B cell (primary cell): Measurements from ENCODE around the gene CTDP1. TPM values are rescaled to one million over a fixed set of nuclear protein-coding genes. Genes with fewer than 3 reads are reported as not detected.
A peak's percentile ranks its signal among the peaks of the same experiment; 100 is the strongest.

Experiments used
- ATAC-seq: fragments of 200-7000 bp; cut with Tn5 transposase; one replicate; pipeline ENCODE4 v1.10.0; 2021; ENCODE audit warnings: low read depth, mild to moderate bottlenecking, moderate number of reproducible peaks, moderate library complexity
- CTCF ChIA-PET: fragments of 350-600 bp; sonication (Branson Sonifier 250); formaldehyde crosslinking; loops from one replicate; lab custom pipeline; 2021; ENCODE audit warnings: antibody characterized with exemption, inconsistent platforms; lab: Charles Lee
- POLR2A ChIA-PET: fragments of 350-600 bp; sonication (Branson Sonifier 250); formaldehyde crosslinking; loops from one replicate; lab custom pipeline; 2021; ENCODE audit warnings: antibody characterized with exemption; lab: Charles Lee
- DNase-seq: peaks from one replicate; pipeline ENCODE4 v3.0.0; 2013
- H2AFZ ChIP-seq: 2 replicates; pipeline ENCODE4 v1.6.1; 2012; ENCODE audit warnings: mild to moderate bottlenecking, low read depth, low read length; ENCODE audit not compliant: insufficient read depth, poor library complexity, severe bottlenecking
- H3K27ac ChIP-seq, 2 donors: 1 replicate in 1 of 2; 2 replicates in 1 of 2; pipeline ENCODE4 v1.5.1; 2012 to 2013; ENCODE audit warnings: low read length in 2 of 2, mild to moderate bottlenecking in 2 of 2, moderate library complexity in 1 of 2
- H3K27me3 ChIP-seq, 4 experiments: fragments of 200-600 bp in 1 of 4; sonication (generic) in 1 of 4; replicated peaks in 1 of 4; 1 replicate in 2 of 4; 2 replicates in 2 of 4; pipeline versions ENCODE4 v1.6.1 to v1.7.0; 2013 to 2016; ENCODE audit warnings: low read length in 3 of 4, mild to moderate bottlenecking in 2 of 4, mixed read lengths in 1 of 4, moderate library complexity in 1 of 4; ENCODE audit not compliant: insufficient read depth in 4 of 4, control insufficient read depth in 3 of 4; ENCODE audit errors: control extremely low read depth in 1 of 4
- H3K36me3 ChIP-seq, 2 experiments: replicated peaks in 1 of 2; 1 replicate in 1 of 2; 2 replicates in 1 of 2; pipeline versions ENCODE4 v1.6.1 to v1.7.1; 2013; ENCODE audit warnings: low read length in 1 of 2; ENCODE audit not compliant: insufficient read depth in 2 of 2, control insufficient read depth in 1 of 2; ENCODE audit errors: control extremely low read depth in 1 of 2, extremely low read depth in 1 of 2
- H3K4me1 ChIP-seq, 2 donors: fragments of 200-600 bp in 1 of 2; sonication (generic) in 1 of 2; 1 replicate in 1 of 2; 2 replicates in 1 of 2; pipeline versions ENCODE4 v1.5.1 to v1.6.1; 2013 to 2017; ENCODE audit warnings: low read length in 2 of 2; ENCODE audit not compliant: control insufficient read depth in 2 of 2, insufficient read depth in 2 of 2
- H3K4me2 ChIP-seq: replicated peaks from 2 replicates; pipeline ENCODE3; 2012; ENCODE audit warnings: mild to moderate bottlenecking, low read depth, low read length; ENCODE audit not compliant: poor library complexity, severe bottlenecking
- H3K4me3 ChIP-seq, 5 experiments: fragments of 200-600 bp in 1 of 5; sonication (generic) in 1 of 5; 1 replicate in 3 of 5; 2 replicates in 2 of 5; pipeline versions ENCODE4 v1.5.1 to v1.7.0; 2011 to 2016; ENCODE audit warnings: low read length in 4 of 5, mild to moderate bottlenecking in 4 of 5, low read depth in 2 of 5, control low read depth in 1 of 5, moderate library complexity in 1 of 5; ENCODE audit not compliant: insufficient read depth in 1 of 5; ENCODE audit errors: control extremely low read depth in 1 of 5, extremely low read depth in 1 of 5
- H3K79me2 ChIP-seq: fragments of 200-600 bp; sonication (generic); one replicate; pipeline ENCODE4 v1.6.0; 2016; ENCODE audit warnings: low read length; ENCODE audit not compliant: control insufficient read depth, insufficient read depth
- H3K9ac ChIP-seq: fragments of 200-600 bp; sonication (generic); 2 replicates; pipeline ENCODE4 v1.6.1; 2017; ENCODE audit warnings: mild to moderate bottlenecking, low read length, moderate library complexity
- H3K9me3 ChIP-seq, 3 donors: one replicate each; pipeline versions ENCODE4 v1.6.1 to v1.7.1; 2013; ENCODE audit warnings: low read length in 2 of 3; ENCODE audit not compliant: control insufficient read depth in 2 of 3, insufficient read depth in 1 of 3; ENCODE audit errors: control extremely low read depth in 1 of 3
- H4K20me1 ChIP-seq: 2 replicates; pipeline ENCODE4 v1.6.0; 2012; ENCODE audit warnings: mild to moderate bottlenecking, low read length; ENCODE audit not compliant: insufficient read depth, control insufficient read depth, poor library complexity, severe bottlenecking
- H3K27ac Mint-ChIP-seq: one replicate; pipeline ENCODE4 v1.8.0; 2021; ENCODE audit warnings: mixed read lengths
- H3K27me3 Mint-ChIP-seq: one replicate; pipeline ENCODE4 v1.8.0; 2021; ENCODE audit warnings: mixed read lengths
- H3K4me1 Mint-ChIP-seq: one replicate; pipeline ENCODE4 v1.8.0; 2021; ENCODE audit warnings: mixed read lengths
- H3K4me3 Mint-ChIP-seq: one replicate; pipeline ENCODE4 v1.8.0; 2021; ENCODE audit warnings: mixed read lengths
- H3K9me3 Mint-ChIP-seq: one replicate; pipeline ENCODE4 v1.8.0; 2022; ENCODE audit warnings: mixed read lengths; ENCODE audit not compliant: insufficient read depth
- EZH2 ChIP-seq: IDR thresholded peaks from 2 replicates; pipeline ENCODE4 v1.6.1; 2012; ENCODE audit warnings: borderline replicate concordance, low read depth, mild to moderate bottlenecking, moderate library complexity, low read length; ENCODE audit not compliant: insufficient read depth, poor library complexity, severe bottlenecking
- WGBS: methylation state at CpG from one replicate; pipeline ENCODE4 v1.1.5; 2013; ENCODE audit warnings: missing lambda C conversion rate; ENCODE audit not compliant: insufficient coverage; 5-methylcytosine and 5-hydroxymethylcytosine counted together
- intact Hi-C: fragments of 100-400 bp; cut with micrococcal nuclease; formaldehyde crosslinking; loops from one replicate; pipeline ENCODE4 v1.10.0; 2022
- polyA plus RNA-seq: library from polyadenylated mRNA; depleted of rRNA; stranded (reverse); fragments of >200 nt; gene quantifications from 2 replicates; pipeline ENCODE4 v1.2.3, GENCODE V29; 2012
- total RNA-seq, 2 donors: library from RNA; stranded (reverse); fragments of 120-200 nt in 1 of 2; gene quantifications; 1 replicate in 1 of 2; 2 replicates in 1 of 2; pipeline versions ENCODE4 v1.2.3 to v1.2.4, GENCODE V29; 2013 to 2022
- TF ChIP-seq, protein P1 (sequence below): fragments of 200-600 bp; IDR thresholded peaks from one replicate; pipeline ENCODE4 v1.8.0; 2022; ENCODE audit warnings: antibody characterized with exemption, mild to moderate bottlenecking

CTDP1 gene
- total and polyA plus RNA-seq, 2 donors (not counting 1 experiment from before 2014, with no cell fraction given): 14.3 to 33.3 TPM

DNA sequence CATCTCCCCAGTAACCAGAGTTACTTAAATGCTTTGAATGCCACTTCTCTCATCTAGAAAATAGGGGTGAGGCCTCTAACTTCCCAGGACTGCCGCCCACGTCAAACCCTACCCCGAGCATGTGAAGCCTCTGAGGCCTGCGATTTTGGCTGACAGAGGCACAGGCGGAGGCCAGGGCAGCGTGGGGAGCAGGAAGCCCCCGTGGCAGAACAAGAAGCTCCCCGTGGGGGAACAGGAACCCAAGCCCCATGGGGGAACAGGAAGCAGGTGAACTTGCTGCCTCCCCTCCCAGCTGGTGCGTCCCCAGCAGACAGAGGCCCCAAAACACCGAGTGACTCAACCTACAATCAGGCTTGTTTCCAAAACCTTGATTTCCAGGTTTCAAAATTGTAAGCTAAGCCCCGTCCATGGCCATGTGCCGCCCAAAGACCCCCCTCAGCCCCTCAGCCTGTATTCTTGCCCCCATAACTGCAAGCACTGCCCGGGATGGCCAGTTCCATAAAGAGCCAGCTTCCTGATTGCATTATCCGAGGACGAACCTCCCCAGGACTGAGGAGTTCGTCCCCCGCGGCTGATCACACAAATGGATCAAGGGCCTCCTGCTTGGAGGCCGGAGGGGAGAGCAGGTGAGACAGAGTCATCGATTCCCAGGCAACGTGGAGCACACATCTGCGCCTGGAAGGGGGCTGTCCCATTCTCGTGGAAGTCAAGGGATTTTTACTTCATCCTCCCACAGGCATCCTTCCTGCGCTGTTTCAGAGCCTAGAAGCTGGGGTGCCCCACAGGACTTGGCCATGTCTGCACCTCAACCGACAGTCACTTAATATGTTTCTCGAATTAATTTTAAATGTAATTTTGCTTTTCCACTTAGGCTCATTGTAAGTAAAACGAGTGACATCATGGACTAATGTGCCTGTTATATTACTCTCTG lies 36.3 kb upstream of the CTDP1 start:
- H3K27ac Mint-ChIP-seq: peak overlapping the region; percentile 46
- H3K4me1 Mint-ChIP-seq: peaks cover 20% of the 10 kb centered on the region
- H2AFZ ChIP-seq: peak overlapping the region; percentile 45
- peak overlapping the region; percentile 26 for H3K4me3 Mint-ChIP-seq
- H3K9me3 Mint-ChIP-seq: no peaks in the 10 kb centered on the region
- H3K9ac ChIP-seq: no peak overlapping the region
- no peak for TF ChIP-seq EZH2
- ChIA-PET POLR2A (interaction anchor here (0.9 kb wide), 1 partner anchor 262 kb away, joined by 5 read pairs; no protein-coding TSS in a partner anchor), CTCF (interaction anchor here (0.9 to 6.2 kb wide), 10 partner anchors 19 to 263 kb away, joined by 3 to 175 read pairs (median 4); no protein-coding TSS in a partner anchor)
- no peaks in the 10 kb centered on the region for H3K27me3 ChIP-seq
- peak overlapping the region in 1 of 5 experiments; percentile 32 for H3K4me3 ChIP-seq
- ATAC-seq (peak; percentile 71), DNase-seq (peak; percentile 77)
- no peaks in the 10 kb centered on the region for H4K20me1 ChIP-seq
- H3K36me3 ChIP-seq: no peaks in the 10 kb centered on the region
- H3K79me2 ChIP-seq: no peaks in the 10 kb centered on the region
- H3K4me1 ChIP-seq: peaks cover 15 to 22% of the 10 kb centered on the region in 2 donors
- intact Hi-C loops: loop anchor here (5.0 kb wide), 1 partner anchor 766 kb away; no protein-coding TSS in a partner anchor
- WGBS: 42% methylated on average over 23 of the region's 27 CpGs
- no peaks in the 10 kb centered on the region for H3K9me3 ChIP-seq
- H3K27me3 Mint-ChIP-seq: no peaks in the 10 kb centered on the region
- peak overlapping the region; percentile 64 for H3K4me2 ChIP-seq
- peak overlapping the region; percentile 23 to 54 for H3K27ac ChIP-seq

DNA sequence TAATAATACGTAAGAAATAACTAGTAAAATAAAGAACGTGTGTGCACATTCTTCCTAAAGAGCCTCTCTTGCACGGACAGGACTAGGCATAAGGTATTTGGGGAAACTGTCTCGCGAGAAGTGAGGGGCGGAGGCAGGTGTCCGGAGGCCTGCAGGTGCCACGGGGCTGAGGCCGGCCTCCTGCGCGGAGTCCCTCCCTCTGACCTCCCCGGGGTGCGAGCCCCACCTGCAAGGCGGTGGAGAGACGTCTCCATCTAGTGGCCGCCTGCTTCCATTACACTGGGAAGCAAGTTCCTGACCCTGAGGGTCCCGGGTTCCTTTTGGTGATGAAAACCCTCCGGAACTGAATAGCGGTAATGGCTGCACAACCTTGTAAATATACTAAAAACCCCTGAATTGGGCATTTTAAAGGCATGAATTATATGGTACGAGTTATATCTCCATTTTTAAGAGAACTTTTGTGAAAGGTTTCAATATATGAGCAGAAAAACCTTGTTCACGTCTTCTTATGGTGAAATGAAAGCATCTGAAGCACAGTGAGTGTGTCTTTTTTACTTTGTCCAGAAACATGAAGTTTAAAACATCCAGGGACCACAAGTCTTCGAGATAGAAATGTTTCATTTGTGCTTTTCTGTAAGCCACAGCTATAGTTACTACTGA lies 35.5 kb upstream of the CTDP1 start:
- Histone ChIP-seq H4K20me1 (no peaks in the 10 kb centered on the region), H3K4me3 (no peak overlapping the region), H3K4me1 (peaks cover 15 to 22% of the 10 kb centered on the region in 2 donors), H3K9me3 (no peaks in the 10 kb centered on the region), H3K27ac (no peak overlapping the region), H2AFZ (peak overlapping the region; percentile 24), H3K79me2 (no peaks in the 10 kb centered on the region), H3K27me3 (no peaks in the 10 kb centered on the region), H3K9ac (no peak overlapping the region), H3K36me3 (no peaks in the 10 kb centered on the region), H3K4me2 (peak overlapping the region; percentile 64)
- Mint-ChIP-seq H3K9me3 (no peaks in the 10 kb centered on the region), H3K27ac (peak overlapping the region; percentile 15), H3K4me3 (no peak overlapping the region), H3K27me3 (no peaks in the 10 kb centered on the region), H3K4me1 (peaks cover 20% of the 10 kb centered on the region)
- ChIA-PET POLR2A (interaction anchor here (0.9 kb wide), 1 partner anchor 263 kb away, joined by 5 read pairs; no protein-coding TSS in a partner anchor), CTCF (interaction anchor here (0.7 to 6.2 kb wide), 7 partner anchors 107 to 264 kb away, joined by 3 to 175 read pairs (median 4); no protein-coding TSS in a partner anchor)
- DNase-seq (peak; percentile 82), ATAC-seq (peak; percentile 94)
- intact Hi-C loops: loop anchor here (1.0 to 5.0 kb wide), 4 partner anchors 35 to 767 kb away; partner anchors contain the start of gene CTDP1
- 5% methylated on average over 16 of the region's 22 CpGs for WGBS
- TF ChIP-seq, protein P1, sequence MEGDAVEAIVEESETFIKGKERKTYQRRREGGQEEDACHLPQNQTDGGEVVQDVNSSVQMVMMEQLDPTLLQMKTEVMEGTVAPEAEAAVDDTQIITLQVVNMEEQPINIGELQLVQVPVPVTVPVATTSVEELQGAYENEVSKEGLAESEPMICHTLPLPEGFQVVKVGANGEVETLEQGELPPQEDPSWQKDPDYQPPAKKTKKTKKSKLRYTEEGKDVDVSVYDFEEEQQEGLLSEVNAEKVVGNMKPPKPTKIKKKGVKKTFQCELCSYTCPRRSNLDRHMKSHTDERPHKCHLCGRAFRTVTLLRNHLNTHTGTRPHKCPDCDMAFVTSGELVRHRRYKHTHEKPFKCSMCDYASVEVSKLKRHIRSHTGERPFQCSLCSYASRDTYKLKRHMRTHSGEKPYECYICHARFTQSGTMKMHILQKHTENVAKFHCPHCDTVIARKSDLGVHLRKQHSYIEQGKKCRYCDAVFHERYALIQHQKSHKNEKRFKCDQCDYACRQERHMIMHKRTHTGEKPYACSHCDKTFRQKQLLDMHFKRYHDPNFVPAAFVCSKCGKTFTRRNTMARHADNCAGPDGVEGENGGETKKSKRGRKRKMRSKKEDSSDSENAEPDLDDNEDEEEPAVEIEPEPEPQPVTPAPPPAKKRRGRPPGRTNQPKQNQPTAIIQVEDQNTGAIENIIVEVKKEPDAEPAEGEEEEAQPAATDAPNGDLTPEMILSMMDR: peak; percentile 99
- no peak for TF ChIP-seq EZH2
